Endothelial cell of umbilical vein (primary cell): ENCODE measurements around the gene ACSL4. TPM values are rescaled to one million over a fixed set of nuclear protein-coding genes. Genes with fewer than 3 reads are reported as not detected.

Experiments used
- BruUV-seq: library from RNA; stranded (reverse); fragments of 400-500 nt; replicated peaks from 2 replicates; lab custom pipeline; 2021; lab: Mats Ljungman, UMichigan
- CTCF ChIA-PET: fragments of 300-600, 350-600 bp; sonication (Branson Sonifier 250); formaldehyde crosslinking; loops from one replicate; lab custom pipeline; 2021; ENCODE audit warnings: antibody characterized with exemption, inconsistent platforms; lab: Charles Lee
- POLR2A ChIA-PET: fragments of 300-600, 350-600 bp; sonication (Branson Sonifier 250); formaldehyde crosslinking; loops from one replicate; lab custom pipeline; 2021; ENCODE audit warnings: antibody characterized with exemption, inconsistent platforms; lab: Charles Lee
- DNase-seq: peaks from one replicate; pipeline ENCODE4 v3.0.0-alpha.2; 2011; ENCODE audit warnings: low read depth, low spot score
- FAIRE-seq: peaks from 2 replicates; lab custom pipeline; 2011; peaks lifted over from hg19 to GRCh38; lab: Jason Lieb, UNC
- H2AFZ ChIP-seq: 2 replicates; pipeline ENCODE4 v1.6.0; 2012; ENCODE audit warnings: low read depth, low read length, control low read depth, inconsistent platforms
- H3K27ac ChIP-seq: 2 replicates; pipeline ENCODE4 v1.5.1; 2011; ENCODE audit warnings: low read depth, mild to moderate bottlenecking, control low read depth, low read length, moderate library complexity; ENCODE audit not compliant: insufficient read depth
- H3K27me3 ChIP-seq, 2 experiments: 2 replicates each; pipeline versions ENCODE4 v1.6.0 to v1.6.1; 2011; ENCODE audit warnings: low read length in 2 of 2, mixed read lengths in 1 of 2; ENCODE audit not compliant: control insufficient read depth in 2 of 2, insufficient read depth in 2 of 2
- H3K36me3 ChIP-seq, 2 experiments: 2 replicates in 1 of 2; 3 replicates in 1 of 2; pipeline ENCODE4 v1.5.1; 2011; ENCODE audit warnings: low read length in 2 of 2, mild to moderate bottlenecking in 1 of 2, moderate library complexity in 1 of 2; ENCODE audit not compliant: control insufficient read depth in 2 of 2, insufficient read depth in 2 of 2; ENCODE audit errors: extremely low read depth in 1 of 2
- H3K4me1 ChIP-seq: 3 replicates; pipeline ENCODE4 v1.5.1; 2011; ENCODE audit warnings: mild to moderate bottlenecking, low read length; ENCODE audit not compliant: control insufficient read depth, insufficient read depth; ENCODE audit errors: extremely low read depth
- H3K4me2 ChIP-seq: 2 replicates; pipeline ENCODE4 v1.6.1; 2011; ENCODE audit warnings: low read length, control low read depth, mixed read lengths; ENCODE audit not compliant: insufficient read depth
- H3K4me3 ChIP-seq, 3 experiments: fragments of 200-600 bp in 1 of 3; sonication (generic), shearing (Covaris generic) in 1 of 3; replicated peaks in 1 of 3; 2 replicates each; pipeline ENCODE4 v1.5.1; 2011 to 2016; ENCODE audit warnings: control low read depth in 3 of 3, low read length in 3 of 3, mild to moderate bottlenecking in 2 of 3, inconsistent platforms in 1 of 3, low read depth in 1 of 3, moderate library complexity in 1 of 3; ENCODE audit not compliant: insufficient read depth in 1 of 3
- H3K79me2 ChIP-seq: 2 replicates; pipeline ENCODE4 v1.6.0; 2012; ENCODE audit warnings: low read length, inconsistent platforms; ENCODE audit not compliant: control insufficient read depth, insufficient read depth
- H3K9ac ChIP-seq: replicated peaks from 2 replicates; pipeline ENCODE3; 2011; ENCODE audit warnings: low read length, control low read depth; ENCODE audit not compliant: insufficient read depth; ENCODE audit errors: extremely low read depth
- H3K9me1 ChIP-seq: replicated peaks from 3 replicates; pipeline ENCODE4 v1.6.0; 2011; ENCODE audit warnings: mild to moderate bottlenecking, low read length; ENCODE audit not compliant: control insufficient read depth, insufficient read depth; ENCODE audit errors: extremely low read depth
- H3K9me3 ChIP-seq: replicated peaks from 2 replicates; pipeline ENCODE4 v1.5.1; 2012; ENCODE audit warnings: low read length, inconsistent platforms; ENCODE audit not compliant: control insufficient read depth, insufficient read depth
- H4K20me1 ChIP-seq: replicated peaks from 2 replicates; pipeline ENCODE3; 2011; ENCODE audit warnings: mild to moderate bottlenecking, low read length; ENCODE audit not compliant: control insufficient read depth, insufficient read depth; ENCODE audit errors: extremely low read depth
- CTCF ChIP-seq, 2 donors: IDR thresholded peaks; 1 replicate in 1 of 2; 2 replicates in 1 of 2; pipeline ENCODE4 v1.5.1; 2011; ENCODE audit warnings: low read length in 2 of 2, mild to moderate bottlenecking in 2 of 2, moderate library complexity in 2 of 2, control low read depth in 1 of 2, inconsistent platforms in 1 of 2, low read depth in 1 of 2; ENCODE audit not compliant: insufficient read depth in 1 of 2; ENCODE audit errors: extremely low read depth in 1 of 2
- EZH2 ChIP-seq: IDR thresholded peaks from 2 replicates; pipeline ENCODE4 v1.6.1; 2012; ENCODE audit warnings: borderline replicate concordance, low read depth, mild to moderate bottlenecking, moderate library complexity, low read length, inconsistent platforms; ENCODE audit not compliant: severe bottlenecking
- FOS ChIP-seq: IDR thresholded peaks from 2 replicates; pipeline ENCODE4 v1.6.1; 2011; ENCODE audit warnings: mild to moderate bottlenecking, low read length, moderate library complexity, borderline replicate concordance; ENCODE audit not compliant: insufficient read depth
- GATA2 ChIP-seq: IDR thresholded peaks from 2 replicates; pipeline ENCODE4 v1.7.0; 2011; ENCODE audit warnings: low read depth, mild to moderate bottlenecking, moderate library complexity, mixed read lengths, low read length; ENCODE audit not compliant: insufficient read length, insufficient read depth
- JUN ChIP-seq: IDR thresholded peaks from 2 replicates; pipeline ENCODE4 v1.6.1; 2011; ENCODE audit warnings: borderline replicate concordance, low read depth; ENCODE audit not compliant: insufficient read length, insufficient read depth
- MAX ChIP-seq: IDR thresholded peaks from 2 replicates; pipeline ENCODE4 v1.6.1; 2011; ENCODE audit not compliant: insufficient read depth, insufficient read length
- MYC ChIP-seq: IDR thresholded peaks from one replicate; pipeline ENCODE4 v1.6.1; 2011; ENCODE audit warnings: mild to moderate bottlenecking, low read depth, low read length
- POLR2A ChIP-seq: IDR thresholded peaks from 2 replicates; pipeline ENCODE4 v1.6.1; 2012; ENCODE audit warnings: low read depth, mild to moderate bottlenecking, control low read depth, low read length
- POLR2AphosphoS5 ChIP-seq: IDR thresholded peaks from 2 replicates; pipeline ENCODE4 v1.6.1; 2012; ENCODE audit warnings: low read depth, mild to moderate bottlenecking, control low read depth, low read length, moderate library complexity; ENCODE audit not compliant: insufficient read depth
- dilution Hi-C: fragments of 300-500 bp; cut with MboI; formaldehyde crosslinking; loops from one replicate; pipeline ENCODE4 v1.15.0; 2019; ENCODE audit warnings: low sequenced_read_pairs; ENCODE audit not compliant: extremely low pct_ligation_motif_present
- intact Hi-C: fragments of 100-400 bp; cut with micrococcal nuclease; formaldehyde crosslinking; loops from one replicate; pipeline ENCODE4 v1.10.0; 2022
- polyA plus RNA-seq, 4 experiments: library from polyadenylated mRNA; depleted of rRNA in 3 of 4; stranded (reverse) in 3 of 4; unstranded in 1 of 4; fragments of >200 nt; gene quantifications; 2 replicates each; pipeline versions ENCODE4 v1.2.1 to v1.2.3, GENCODE V29; 2011 to 2012; ENCODE audit warnings: missing spikeins in 1 of 4
- total RNA-seq: library from RNA; stranded (reverse); gene quantifications from 2 replicates; pipeline ENCODE4 v1.2.3, GENCODE V29; 2021

Gene ACSL4
- total and polyA plus RNA-seq, 2 donors (not counting 3 experiments of a cell fraction or from before 2014, with no cell fraction given), result 20.7 to 85.5 TPM

- TF ChIP-seq JUN (no peak), EZH2 (no peak), POLR2AphosphoS5 (no peak), POLR2A (no peak), GATA2 (no peak), CTCF (IDR thresholded peaks at IDR 0.05; ENCODE audit: extremely low read depth in 1 of 2, insufficient read depth in 1 of 2, low read depth in 1 of 2, low read length in 2 of 2) (no peak), FOS (no peak), MYC (no peak), MAX (no peak)
- no TSS peak for BruUV-seq
- Histone ChIP-seq H4K20me1 (no peaks in the 10 kb centered on the region), H3K4me2 (no peak overlapping the region), H3K27me3 (no peaks in the 10 kb centered on the region), H3K9me3 (no peaks in the 10 kb centered on the region), H3K36me3 (no peaks in the 10 kb centered on the region), H2AFZ (no peak overlapping the region), H3K79me2 (peaks cover 93% of the 10 kb centered on the region), H3K9ac (no peak overlapping the region), H3K9me1 (no peaks in the 10 kb centered on the region), H3K4me1 (peaks cover 6% of the 10 kb centered on the region), H3K4me3 (no peak overlapping the region), H3K27ac (no peak overlapping the region)
- DNase-seq (no peak), FAIRE-seq (peak; percentile 66)
- CTCF ChIA-PET, result interaction anchor here (3.7 kb wide), 1 partner anchor 136 kb away, joined by 17 read pairs; no protein-coding TSS in a partner anchor
- intact Hi-C loops (no loop called here), dilution Hi-C loops (no loop called here)
- POLR2A ChIA-PET, result no interaction called here
Measured at GRCh38 chrX:109720947-109721346, 12.1 kb downstream of the ACSL4 start.
